Pancreas (tissue), 10 donors: ENCODE results near the gene RGL1. TPM values are rescaled to one million over a fixed set of nuclear protein-coding genes. Genes with fewer than 3 reads are reported as not detected.

Source experiments
- ATAC-seq, 4 donors: fragments of 200-7000 bp; cut with Tn5 transposase; one replicate each; pipeline versions ENCODE4 v1.8.0 to v1.9.1; 2020; ENCODE audit warnings: mild to moderate bottlenecking in 4 of 4, moderate library complexity in 4 of 4
- DNase-seq, 6 donors: peaks; one replicate each; pipeline ENCODE4 v3.0.0-alpha.2; 2020
- FAIRE-seq: peaks from 2 replicates; lab custom pipeline; 2012; peaks lifted over from hg19 to GRCh38; lab: Jason Lieb, UNC
- H3K27ac ChIP-seq, 4 donors: fragments of 200-600 bp; sonication (generic); 1 replicate in 3 of 4; 2 replicates in 1 of 4; pipeline versions ENCODE4 v1.5.0 to v1.8.0; 2020
- H3K27me3 ChIP-seq, 4 donors: fragments of 200-600 bp; one replicate each; pipeline ENCODE4 v1.8.0; 2021
- H3K36me3 ChIP-seq, 3 donors: fragments of 200-600 bp; sonication (generic) in 1 of 3; one replicate each; pipeline versions ENCODE4 v1.5.0 to v1.8.0; 2020 to 2021
- H3K4me1 ChIP-seq, 3 donors: fragments of 200-600 bp; one replicate each; pipeline ENCODE4 v1.8.0; 2021
- H3K4me3 ChIP-seq, 4 donors: fragments of 200-600 bp; sonication (generic) in 2 of 4; one replicate each; pipeline versions ENCODE4 v1.5.0 to v1.8.0; 2020 to 2021
- H3K9me3 ChIP-seq, 4 donors: fragments of 200-600 bp; one replicate each; pipeline ENCODE4 v1.8.0; 2021
- CTCF ChIP-seq, 4 donors: fragments of 200-600 bp; sonication (generic) in 3 of 4; IDR thresholded peaks; one replicate each; pipeline versions ENCODE4 v1.5.0 to v1.8.0; 2021; ENCODE audit warnings: antibody characterized with exemption in 4 of 4
- WGBS, 2 donors: extraction: QIAGEN DNeasy Blood & Tissue Kit; methylation state at CpG; one replicate each; pipeline ENCODE4 v1.1.7; 2013; 5-methylcytosine and 5-hydroxymethylcytosine counted together
- intact Hi-C, 3 donors: fragments of 100-400 bp; cut with DNase I; formaldehyde crosslinking; loops; one replicate each; pipeline versions ENCODE4 v1.11.1 to v1.14.2; 2022
- polyA plus RNA-seq, 2 donors: library from polyadenylated mRNA; stranded (reverse); fragments of 200-250 nt; gene quantifications; one replicate each; pipeline ENCODE4 v1.2.3, GENCODE V29; 2013
- total RNA-seq, 6 donors: library from RNA; stranded (reverse); fragmentation: NEBNext Ultra II Directional in 4 of 6; extraction: Animal tissue kit (Norgen Biotek cat#: 25700) in 4 of 6; gene quantifications; one replicate each; pipeline versions ENCODE4 v1.2.1 to v1.2.4, GENCODE V29; 2021 to 2023
- donor health status: healthy with polysubstance abuse.
- donor health status: DM: no; HTN: no; CAD: no; lungs with moderate emphysema.
- donor health status: DM: no; HTN: no; CAD: no.
- donor health status: control.
- donor health status: control.
- donor health status: Bipolar disorder and iron deficiency.
- donor health status: DM: yes; HTN: yes; CAD: no.
- donor health status: DM: no; HTN: no; CAD: no.
- donor health status: DM: no; HTN: no; CAD: no.
- donor health status: DM: yes; HTN: yes; CAD: no.

The RGL1 gene
- total and polyA plus RNA-seq, 8 donors: 2.8 to 9.1 (median 5.0) TPM

- TF ChIP-seq CTCF (IDR thresholded peaks at IDR 0.05): no peak
- Histone ChIP-seq H3K4me1 (no peaks in the 10 kb centered on the region), H3K9me3 (no peaks in the 10 kb centered on the region), H3K27me3 (no peaks in the 10 kb centered on the region), H3K4me3 (no peak overlapping the region), H3K36me3 (no peaks in the 10 kb centered on the region), H3K27ac (no peak overlapping the region)
- FAIRE-seq (no peak), ATAC-seq (no peak), DNase-seq (no peak)
- WGBS, 2 donors: 81 to 100% methylated on average over 1 to 2 of the region's 2 CpGs
- intact Hi-C loops: no loop called here
These were observed 172.8 kb downstream of the RGL1 start for GRCh38 chr1:183977717-183978116.

Other genes with a start within 250 kb of the RGL1 start
- 10 to 100 TPM in 2 of 6 donors, 1 to 10 TPM in 3, under 1 TPM in 1; 0.65 to 24.5 (median 2.1) TPM for gene NCF2, start 214.7 kb upstream of the RGL1 start, total RNA-seq
- 1 to 10 TPM; 1.0 to 5.0 TPM for gene NCF2, start 214.7 kb upstream of the RGL1 start, polyA plus RNA-seq
- gene ARPC5, start 169.3 kb upstream of the RGL1 start, total RNA-seq: 10 to 100 TPM; 17.5 to 68.0 (median 28.4) TPM
- 10 to 100 TPM; 33.5 to 58.5 TPM for gene ARPC5, start 169.3 kb upstream of the RGL1 start, polyA plus RNA-seq
- not detected for gene APOBEC4, start 151.8 kb upstream of the RGL1 start, total RNA-seq
- under 1 TPM in 1 of 2 donors, not detected in 1; 0.05 TPM for gene APOBEC4, start 151.8 kb upstream of the RGL1 start, polyA plus RNA-seq
- 1 to 10 TPM; 1.0 to 3.2 (median 1.6) TPM for gene COLGALT2, start 232.6 kb downstream of the RGL1 start, total RNA-seq
- 1 to 10 TPM; 1.3 to 3.2 TPM for gene COLGALT2, start 232.6 kb downstream of the RGL1 start, polyA plus RNA-seq
- gene TSEN15, start 246.6 kb downstream of the RGL1 start, total RNA-seq: 10 to 100 TPM in 2 of 6 donors, 1 to 10 TPM in 4; 5.8 to 15.4 (median 9.8) TPM
- gene TSEN15, start 246.6 kb downstream of the RGL1 start, polyA plus RNA-seq: 10 to 100 TPM in 1 of 2 donors, 1 to 10 TPM in 1; 10.0 to 13.6 TPM